ENCODE measurements around the gene PCDHA10. TPM values are rescaled to one million over a fixed set of nuclear protein-coding genes. Genes with fewer than 3 reads are reported as not detected.

The PCDHA10 gene
- total RNA-seq, 1 experiment from 2014 or later, result not detected

- H3K9me3 ChIP-seq (replicated peaks), result peaks cover 10% of the 10 kb centered on the region
- no peaks in the 10 kb centered on the region for H3K4me1 ChIP-seq (replicated peaks)
- H3K4me3 ChIP-seq, result no peak overlapping the region
- DNase-seq (ENCODE audit: low read depth in 1 of 2, low spot score in 2 of 2), result no peak
- H3K27me3 ChIP-seq (replicated peaks), result no peaks in the 10 kb centered on the region
- no peaks in the 10 kb centered on the region for H3K36me3 ChIP-seq
- H3K27ac ChIP-seq, result no peak overlapping the region
These were observed 60.6 kb downstream of the PCDHA10 start for GRCh38 chr5:140916325-140916724.

Other genes starting within 250 kb of the PCDHA10 start
- 7.6 and 10.3 TPM in 2 replicates for gene CD14, start 222.7 kb upstream of the PCDHA10 start, total RNA-seq (2014; rRNA removed; shearing (Covaris generic))
- gene TMCO6, start 216.4 kb upstream of the PCDHA10 start, total RNA-seq (2014; rRNA removed; shearing (Covaris generic)), result 17.9 and 100 TPM in 2 replicates
- gene NDUFA2, start 208.3 kb upstream of the PCDHA10 start, total RNA-seq (2014; rRNA removed; shearing (Covaris generic)), result 125 and 176 TPM in 2 replicates
- 130 and 154 TPM in 2 replicates for gene IK, start 208.1 kb upstream of the PCDHA10 start, total RNA-seq (2014; rRNA removed; shearing (Covaris generic))
- gene WDR55, start 191.0 kb upstream of the PCDHA10 start, total RNA-seq (2014; rRNA removed; shearing (Covaris generic)), result 16.0 and 20.8 TPM in 2 replicates
- 0.16 and 1.2 TPM in 2 replicates for gene DND1, start 182.3 kb upstream of the PCDHA10 start, total RNA-seq (2014; rRNA removed; shearing (Covaris generic))
- 133 and 135 TPM in 2 replicates for gene HARS1, start 164.5 kb upstream of the PCDHA10 start, total RNA-seq (2014; rRNA removed; shearing (Covaris generic))
- gene HARS2, start 164.4 kb upstream of the PCDHA10 start, total RNA-seq (2014; rRNA removed; shearing (Covaris generic)), result 51.8 and 53.0 TPM in 2 replicates
- 99.1 and 114 TPM in 2 replicates for gene ZMAT2, start 155.4 kb upstream of the PCDHA10 start, total RNA-seq (2014; rRNA removed; shearing (Covaris generic))
- not detected in 2 replicates for gene PCDHA1, start 69.8 kb upstream of the PCDHA10 start, total RNA-seq (2014; rRNA removed; shearing (Covaris generic))
- gene PCDHA2, start 61.0 kb upstream of the PCDHA10 start, total RNA-seq (2014; rRNA removed; shearing (Covaris generic)), result not detected in 2 replicates
- gene PCDHA3, start 54.8 kb upstream of the PCDHA10 start, total RNA-seq (2014; rRNA removed; shearing (Covaris generic)), result 0.05 TPM in 1 of 2 replicates, not detected in the other
- 0.50 TPM in 1 of 2 replicates, not detected in the other for gene PCDHA4, start 48.8 kb upstream of the PCDHA10 start, total RNA-seq (2014; rRNA removed; shearing (Covaris generic))
- not detected in 2 replicates for gene PCDHA5, start 34.3 kb upstream of the PCDHA10 start, total RNA-seq (2014; rRNA removed; shearing (Covaris generic))
- gene PCDHA6, start 27.9 kb upstream of the PCDHA10 start, total RNA-seq (2014; rRNA removed; shearing (Covaris generic)), result not detected in 2 replicates
- gene PCDHA7, start 21.6 kb upstream of the PCDHA10 start, total RNA-seq (2014; rRNA removed; shearing (Covaris generic)), result 0.03 TPM in 1 of 2 replicates, not detected in the other
- gene PCDHA8, start 14.7 kb upstream of the PCDHA10 start, total RNA-seq (2014; rRNA removed; shearing (Covaris generic)), result 0.13 TPM in 1 of 2 replicates, not detected in the other
- gene PCDHA9, start 7.5 kb upstream of the PCDHA10 start, total RNA-seq (2014; rRNA removed; shearing (Covaris generic)), result under 0.01 TPM in 1 of 2 replicates, not detected in the other
- not detected in 2 replicates for gene PCDHA11, start 13.1 kb downstream of the PCDHA10 start, total RNA-seq (2014; rRNA removed; shearing (Covaris generic))
- not detected in 2 replicates for gene PCDHA12, start 19.4 kb downstream of the PCDHA10 start, total RNA-seq (2014; rRNA removed; shearing (Covaris generic))
- gene PCDHA13, start 26.2 kb downstream of the PCDHA10 start, total RNA-seq (2014; rRNA removed; shearing (Covaris generic)), result not detected in 2 replicates
- gene PCDHAC1, start 70.4 kb downstream of the PCDHA10 start, total RNA-seq (2014; rRNA removed; shearing (Covaris generic)), result 0.28 TPM in 1 of 2 replicates, not detected in the other
- gene PCDHAC2, start 110.6 kb downstream of the PCDHA10 start, total RNA-seq (2014; rRNA removed; shearing (Covaris generic)), result 0.03 TPM in 1 of 2 replicates, not detected in the other
- gene PCDHB1, start 195.5 kb downstream of the PCDHA10 start, total RNA-seq (2014; rRNA removed; shearing (Covaris generic)), result not detected in 2 replicates
- 5.4 and 7.6 TPM in 2 replicates for gene PCDHB2, start 238.7 kb downstream of the PCDHA10 start, total RNA-seq (2014; rRNA removed; shearing (Covaris generic))
- 0.37 and 1.2 TPM in 2 replicates for gene PCDHB3, start 244.6 kb downstream of the PCDHA10 start, total RNA-seq (2014; rRNA removed; shearing (Covaris generic))